GM06990 (cell line): ENCODE data around the gene HLCS.

Experiments used
- DNase-seq: peaks from one replicate; pipeline ENCODE4 v3.0.0-alpha.2; 2011; ENCODE audit not compliant: insufficient read length; ENCODE audit errors: extremely low read depth
- H3K27me3 ChIP-seq: replicated peaks from 2 replicates; pipeline ENCODE4 v1.6.0; 2011; ENCODE audit warnings: low read length; ENCODE audit not compliant: control insufficient read depth, insufficient read depth
- H3K36me3 ChIP-seq: 2 replicates; pipeline ENCODE4 v1.5.1; 2011; ENCODE audit warnings: low read length; ENCODE audit not compliant: control insufficient read depth, insufficient read depth
- H3K4me3 ChIP-seq: replicated peaks from 2 replicates; pipeline ENCODE4 v1.5.1; 2011; ENCODE audit warnings: low read depth, mild to moderate bottlenecking, control low read depth, low read length
- TF ChIP-seq, protein P1 (sequence below): IDR thresholded peaks from 2 replicates; pipeline ENCODE4 v1.5.1; 2011; ENCODE audit warnings: low read length, control low read depth, mild to moderate bottlenecking, inconsistent platforms; ENCODE audit not compliant: insufficient read depth, poor library complexity, severe bottlenecking

Gene HLCS

DNA sequence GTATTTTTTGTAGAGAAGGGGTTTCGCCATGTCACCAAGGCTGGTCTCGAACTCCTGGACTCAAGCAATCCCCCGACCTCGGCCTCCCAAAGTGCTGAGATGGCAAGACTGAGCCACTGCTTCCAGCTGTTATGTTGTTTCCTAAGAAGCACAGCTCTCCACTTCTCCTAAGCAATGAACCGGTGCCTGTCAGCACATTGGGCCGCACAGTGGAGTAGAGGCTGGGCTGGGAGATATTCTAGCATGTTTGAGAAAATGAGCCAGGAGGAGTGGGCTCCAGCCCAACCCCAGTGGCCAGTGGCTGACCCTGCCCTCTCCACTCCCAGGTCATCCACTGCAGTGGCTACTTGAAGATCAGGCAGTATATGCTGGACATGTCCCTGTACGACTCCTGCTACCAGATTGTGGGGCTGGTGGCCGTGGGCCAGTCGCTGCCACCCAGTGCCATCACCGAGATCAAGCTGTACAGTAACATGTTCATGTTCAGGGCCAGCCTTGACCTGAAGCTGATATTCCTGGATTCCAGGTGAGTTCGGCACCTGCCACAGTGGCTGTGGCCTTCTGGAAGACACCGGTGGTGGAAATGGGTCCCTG, 240.6 kb downstream of the HLCS start:
- TF ChIP-seq, protein P1, sequence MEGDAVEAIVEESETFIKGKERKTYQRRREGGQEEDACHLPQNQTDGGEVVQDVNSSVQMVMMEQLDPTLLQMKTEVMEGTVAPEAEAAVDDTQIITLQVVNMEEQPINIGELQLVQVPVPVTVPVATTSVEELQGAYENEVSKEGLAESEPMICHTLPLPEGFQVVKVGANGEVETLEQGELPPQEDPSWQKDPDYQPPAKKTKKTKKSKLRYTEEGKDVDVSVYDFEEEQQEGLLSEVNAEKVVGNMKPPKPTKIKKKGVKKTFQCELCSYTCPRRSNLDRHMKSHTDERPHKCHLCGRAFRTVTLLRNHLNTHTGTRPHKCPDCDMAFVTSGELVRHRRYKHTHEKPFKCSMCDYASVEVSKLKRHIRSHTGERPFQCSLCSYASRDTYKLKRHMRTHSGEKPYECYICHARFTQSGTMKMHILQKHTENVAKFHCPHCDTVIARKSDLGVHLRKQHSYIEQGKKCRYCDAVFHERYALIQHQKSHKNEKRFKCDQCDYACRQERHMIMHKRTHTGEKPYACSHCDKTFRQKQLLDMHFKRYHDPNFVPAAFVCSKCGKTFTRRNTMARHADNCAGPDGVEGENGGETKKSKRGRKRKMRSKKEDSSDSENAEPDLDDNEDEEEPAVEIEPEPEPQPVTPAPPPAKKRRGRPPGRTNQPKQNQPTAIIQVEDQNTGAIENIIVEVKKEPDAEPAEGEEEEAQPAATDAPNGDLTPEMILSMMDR, result no peak
- no peak for DNase-seq
- H3K27me3 ChIP-seq, result no peaks in the 10 kb centered on the region
- no peaks in the 10 kb centered on the region for H3K36me3 ChIP-seq
- H3K4me3 ChIP-seq, result no peak overlapping the region

DNA sequence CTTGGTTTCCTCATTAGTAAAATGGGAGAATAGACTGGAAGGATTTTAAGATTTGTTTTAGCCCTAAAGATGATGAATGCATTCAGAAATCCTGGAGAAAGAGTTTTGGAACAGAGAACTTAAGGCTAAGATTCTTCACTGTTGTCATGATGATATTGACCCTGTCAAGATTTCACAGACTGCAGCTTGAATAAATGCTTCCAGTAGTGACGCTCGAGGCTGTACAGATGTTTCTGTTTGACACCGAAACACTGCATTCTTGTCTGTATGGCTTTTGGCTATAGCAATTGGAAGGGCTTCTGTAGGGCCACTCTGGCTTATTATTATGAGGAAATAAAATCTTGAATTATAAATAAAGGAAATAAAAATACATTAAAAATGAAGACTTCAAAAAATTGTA, 241.8 kb downstream of the HLCS start:
- TF ChIP-seq, protein P1, result no peak
- Histone ChIP-seq H3K36me3 (no peaks in the 10 kb centered on the region), H3K27me3 (no peaks in the 10 kb centered on the region; the same call in 1 of the 2 replicates), H3K4me3 (no peak overlapping the region)
- DNase-seq, result no peak

DNA sequence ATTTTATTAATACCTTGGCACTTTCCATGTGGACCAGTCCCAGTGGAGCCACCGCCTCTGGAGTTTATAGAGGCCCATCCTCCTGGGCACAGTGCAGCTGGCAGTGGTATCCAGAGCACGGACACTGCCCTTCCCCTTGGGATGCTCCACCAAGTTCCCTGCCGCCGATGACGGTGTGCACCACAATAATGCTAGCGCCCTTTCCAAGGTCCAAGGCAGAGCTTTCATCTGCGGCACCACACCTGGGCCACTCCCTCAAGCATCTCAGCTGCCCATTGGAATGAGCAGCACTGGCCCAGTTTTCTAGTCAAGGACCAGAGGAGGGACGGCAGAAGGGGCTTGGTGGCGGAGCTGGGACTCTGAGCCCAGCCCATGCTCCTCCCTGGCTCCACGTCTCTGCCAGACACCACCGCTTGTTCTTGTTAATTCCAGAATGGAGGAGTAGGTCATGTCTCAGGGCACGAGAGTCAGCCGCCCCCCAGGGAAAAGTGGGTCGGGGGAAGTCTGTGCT, 243.0 kb downstream of the HLCS start:
- TF ChIP-seq, protein P1, result no peak
- no peak for DNase-seq
- no peaks in the 10 kb centered on the region for H3K36me3 ChIP-seq
- H3K27me3 ChIP-seq, result peaks cover 3% of the 10 kb centered on the region
- no peak overlapping the region for H3K4me3 ChIP-seq

DNA sequence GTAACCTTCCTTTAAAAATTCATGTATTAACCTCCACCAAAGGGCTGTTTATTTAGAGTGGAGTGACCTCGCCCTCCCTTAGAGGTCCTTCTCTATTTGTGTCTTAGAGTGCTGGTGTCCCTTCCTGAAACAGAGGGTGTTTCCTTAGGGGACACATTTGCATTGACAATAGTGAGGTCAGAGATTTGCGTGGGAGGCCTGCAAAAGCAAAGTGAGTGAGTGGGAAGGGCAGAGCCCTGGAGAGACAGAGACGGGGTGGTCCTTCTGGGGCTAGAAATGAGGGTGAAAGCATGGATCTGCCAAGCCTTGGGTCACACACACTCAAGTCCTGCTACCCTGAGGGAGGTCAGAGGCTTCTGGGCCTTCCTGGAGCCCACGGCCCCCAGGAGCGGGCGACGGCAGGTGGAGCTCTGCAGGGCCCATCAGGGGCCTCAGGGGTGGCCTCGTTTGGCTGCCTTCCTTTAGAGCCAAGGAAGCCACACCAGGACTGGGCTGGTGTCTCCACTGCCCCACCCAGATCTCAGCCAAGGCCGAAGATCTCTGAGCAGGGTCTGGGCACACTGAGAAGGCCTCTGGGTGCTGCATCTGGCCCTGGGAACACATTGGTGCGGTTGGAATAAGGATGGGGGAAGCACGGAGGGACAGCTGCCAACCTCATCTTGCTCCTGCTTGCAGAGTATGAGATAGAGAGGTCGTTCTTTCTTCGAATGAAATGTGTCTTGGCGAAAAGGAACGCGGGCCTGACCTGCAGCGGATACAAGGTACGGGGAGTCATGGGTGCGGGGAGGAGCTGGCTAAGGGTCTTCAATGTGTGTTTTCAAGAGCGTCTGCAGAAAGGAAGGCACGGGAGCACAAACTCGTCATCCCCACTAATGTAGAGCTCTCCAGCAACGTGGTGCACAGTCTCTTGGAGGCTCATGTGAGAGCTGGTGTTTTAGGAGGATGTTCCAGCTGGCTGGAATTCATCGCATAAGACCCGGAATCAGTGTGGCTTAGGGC, 243.8 kb downstream of the HLCS start:
- H3K27me3 ChIP-seq, result peaks cover 3% of the 10 kb centered on the region
- TF ChIP-seq, protein P1, result no peak
- DNase-seq, result no peak
- no peaks in the 10 kb centered on the region for H3K36me3 ChIP-seq
- H3K4me3 ChIP-seq, result no peak overlapping the region

DNA sequence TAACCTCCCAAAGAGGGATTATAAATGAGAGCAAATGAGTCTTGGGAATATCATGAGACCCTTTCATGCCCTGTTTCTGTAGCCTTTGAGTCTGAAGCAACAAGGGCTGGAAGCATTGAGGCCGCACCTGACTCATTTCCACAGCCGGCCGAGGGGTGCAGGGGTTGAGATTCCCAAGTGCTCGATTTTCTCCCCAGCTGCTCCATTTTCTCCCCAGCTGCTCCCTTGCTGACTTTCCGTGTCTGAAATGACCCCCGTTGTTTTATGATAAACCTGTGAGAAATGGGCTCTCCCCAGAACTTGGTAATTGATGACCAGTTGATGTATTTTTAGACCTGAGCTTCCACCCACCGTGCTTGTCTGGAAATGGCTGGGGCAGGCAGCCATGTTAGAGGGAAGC, 244.7 kb downstream of the HLCS start:
- TF ChIP-seq, protein P1, result no peak
- Histone ChIP-seq H3K27me3 (peaks cover 3% of the 10 kb centered on the region), H3K4me3 (no peak overlapping the region), H3K36me3 (no peaks in the 10 kb centered on the region)
- no peak for DNase-seq
